NCI-H524 (cell line): ENCODE measurements around the gene PRKCE.
A peak's percentile ranks its signal among the peaks of the same experiment; 100 is the strongest.
"Not testable (repeated sequence)": the region's sequence is repeated elsewhere in the genome, so short reads cannot be mapped to it uniquely, and the experiment has no call there.

Experiments used
- DNase-seq, 2 experiments: peaks; one replicate each; lab custom pipeline; 2025; lab: John Stamatoyannopoulos, UW

The PRKCE gene

DNA sequence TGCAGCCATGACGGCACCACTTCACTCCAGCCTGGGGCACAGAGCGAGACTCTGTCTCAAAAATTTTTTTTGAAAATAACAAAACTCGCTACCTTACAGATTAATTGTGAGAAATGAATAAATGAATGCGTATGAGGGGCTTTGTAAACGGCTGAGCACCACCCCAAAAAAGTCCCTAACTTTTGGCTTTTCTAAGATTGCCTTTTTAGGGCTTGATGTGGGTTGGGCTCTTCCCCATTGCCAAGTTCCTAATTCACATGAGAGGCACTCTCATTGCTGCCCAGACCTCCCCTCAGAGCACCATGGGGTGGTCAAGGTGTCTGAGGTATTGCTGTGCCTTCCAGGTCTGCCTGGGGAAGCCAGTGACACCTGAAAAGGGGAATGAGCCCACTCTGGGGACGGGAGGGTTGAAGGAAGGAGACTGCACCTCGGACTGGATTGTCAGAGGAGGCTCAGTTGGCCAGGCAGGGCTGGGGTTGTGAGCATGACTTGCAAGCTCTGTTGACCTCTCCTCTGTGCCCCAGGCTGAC is 186.4 kb downstream of the PRKCE start:
- no peak for DNase-seq

DNA sequence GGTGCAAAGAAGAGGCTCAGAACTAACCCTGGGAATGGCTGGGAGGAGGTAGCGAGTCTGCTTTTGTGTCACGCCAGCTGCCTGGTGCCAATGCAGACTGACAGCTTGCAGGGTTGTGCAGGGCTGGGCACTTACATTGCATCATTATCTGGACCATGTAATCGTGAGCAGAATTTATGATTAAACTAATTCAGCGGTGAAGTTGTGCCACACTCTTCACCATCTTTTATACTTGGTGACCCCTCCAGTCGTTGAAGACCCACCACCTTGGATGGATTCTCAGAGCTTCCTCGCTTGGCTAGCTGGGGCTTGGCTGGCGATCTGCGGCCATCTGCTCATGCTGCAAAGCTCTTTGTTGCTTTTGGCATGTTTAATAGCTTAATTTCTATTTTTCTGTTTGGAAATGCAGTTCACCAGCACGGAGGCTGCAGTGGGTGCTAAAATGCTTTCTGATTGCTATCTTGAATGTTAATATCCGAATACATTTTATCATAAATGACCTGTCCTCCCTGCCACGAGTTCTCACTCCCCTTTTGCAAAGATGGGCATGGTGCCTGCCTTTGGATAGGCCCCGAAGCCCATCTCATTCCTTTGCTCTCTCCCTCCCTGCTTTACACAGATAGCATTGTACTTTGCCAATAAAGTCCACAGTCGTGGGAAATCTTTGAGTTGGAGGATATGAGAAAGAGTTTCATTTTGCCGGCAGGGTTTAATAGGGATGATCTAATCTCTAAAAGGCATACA is 188.2 kb downstream of the PRKCE start:
- peak; percentile 56 to 81 for DNase-seq

DNA sequence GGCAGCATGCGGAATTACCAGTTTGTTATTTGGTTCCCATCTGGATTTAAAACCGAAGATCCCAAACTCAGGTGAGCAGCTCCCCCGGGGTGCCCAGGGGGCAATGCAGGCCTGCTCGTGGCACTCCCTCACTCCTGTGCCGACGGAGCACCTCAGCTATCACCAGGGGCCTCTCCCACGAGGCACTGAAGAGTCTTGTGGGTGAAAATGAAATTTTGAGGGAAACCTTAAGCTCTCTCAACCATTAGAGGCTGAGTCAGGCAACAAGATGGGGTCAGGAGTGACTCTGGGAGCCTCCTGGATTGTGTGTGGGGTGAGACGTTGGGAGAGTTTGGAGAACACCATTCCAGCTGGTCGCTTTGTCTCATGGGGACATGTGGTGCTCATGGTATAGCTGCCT is 189.0 kb downstream of the PRKCE start:
- no peak for DNase-seq

DNA sequence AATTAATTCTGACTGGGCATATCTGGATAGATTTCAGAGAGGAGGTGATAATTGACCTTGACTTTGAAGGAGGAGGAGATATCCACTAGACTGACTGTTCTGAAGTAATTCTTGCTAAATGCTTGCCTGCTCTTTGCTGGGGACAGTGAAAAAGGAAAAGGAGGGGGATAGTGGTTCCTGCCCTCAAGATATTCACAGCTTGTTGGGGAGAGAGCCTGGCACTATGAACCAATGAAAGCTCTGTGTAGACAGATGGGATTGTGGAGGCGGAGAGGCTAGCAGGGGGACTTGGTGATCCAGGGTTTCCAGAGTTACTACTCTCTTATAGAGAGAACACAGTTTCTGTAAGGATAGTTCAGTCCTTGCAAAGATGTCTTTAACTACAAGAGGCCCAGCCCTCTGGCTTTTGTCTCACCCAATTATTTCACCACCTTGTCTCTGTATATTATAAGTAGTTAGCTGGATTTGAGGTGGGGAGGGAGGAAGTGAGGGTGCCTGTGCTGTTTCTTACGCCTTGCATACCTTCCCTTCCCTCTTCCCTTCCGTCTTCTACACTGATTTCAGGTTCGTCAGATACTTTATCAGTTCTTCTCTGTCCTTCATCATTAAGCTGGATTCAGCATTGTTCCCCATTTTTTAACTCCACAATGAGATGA is 190.4 kb downstream of the PRKCE start:
- peak in 1 of 2 experiments; percentile 52 for DNase-seq

DNA sequence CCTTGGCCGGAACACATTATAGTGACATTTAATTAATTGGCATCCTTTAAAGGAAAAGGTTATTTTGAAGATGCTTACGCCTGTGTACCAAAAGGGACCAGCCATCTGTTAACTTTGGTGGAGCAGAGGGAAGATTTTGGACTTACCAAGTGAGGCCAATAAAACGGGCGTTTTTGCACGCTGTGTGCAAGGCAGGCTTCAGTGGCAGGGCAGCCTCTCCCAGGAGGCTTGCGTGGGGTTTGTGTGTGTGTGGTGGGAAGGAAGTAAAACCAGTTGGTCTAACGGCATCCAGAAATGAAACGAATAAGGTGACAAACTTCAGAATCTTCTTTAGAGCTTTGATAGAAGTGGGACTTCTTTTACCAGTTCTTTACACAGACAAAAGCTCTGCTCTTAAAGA is 191.7 kb downstream of the PRKCE start:
- DNase-seq = peak; percentile 71 to 84

DNA sequence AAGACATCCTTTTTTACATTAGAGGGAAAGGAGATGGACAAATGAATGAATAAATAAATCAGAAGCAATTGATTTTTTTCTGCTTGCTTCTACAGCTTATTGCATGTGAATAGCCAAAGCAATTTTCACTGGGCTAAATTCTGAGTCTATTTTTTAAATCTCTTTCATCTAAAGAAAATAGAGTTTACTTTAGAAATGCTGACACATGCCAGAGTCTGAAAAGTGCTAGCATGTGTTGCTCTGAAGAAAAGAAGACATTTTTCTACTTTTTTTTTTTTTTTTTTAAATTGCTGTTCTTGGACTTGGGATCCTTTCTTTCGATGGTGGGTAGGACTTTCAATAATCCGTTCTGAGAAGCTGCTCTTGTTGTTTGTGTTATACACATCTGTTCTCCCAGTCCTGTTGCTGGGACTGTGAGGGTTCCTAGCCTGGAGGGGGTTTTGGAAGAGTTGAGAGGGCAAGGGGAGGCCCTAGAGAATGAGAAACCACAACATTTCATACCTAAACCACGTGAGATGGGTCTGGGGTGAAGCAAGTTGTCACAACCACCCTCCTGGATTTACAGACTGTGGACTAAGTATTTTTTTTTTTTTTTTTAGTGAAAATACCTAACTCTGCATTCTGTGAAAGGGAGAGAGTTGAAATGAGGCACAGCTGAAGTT is 193.5 kb downstream of the PRKCE start:
- peak; percentile 36 to 83 for DNase-seq

DNA sequence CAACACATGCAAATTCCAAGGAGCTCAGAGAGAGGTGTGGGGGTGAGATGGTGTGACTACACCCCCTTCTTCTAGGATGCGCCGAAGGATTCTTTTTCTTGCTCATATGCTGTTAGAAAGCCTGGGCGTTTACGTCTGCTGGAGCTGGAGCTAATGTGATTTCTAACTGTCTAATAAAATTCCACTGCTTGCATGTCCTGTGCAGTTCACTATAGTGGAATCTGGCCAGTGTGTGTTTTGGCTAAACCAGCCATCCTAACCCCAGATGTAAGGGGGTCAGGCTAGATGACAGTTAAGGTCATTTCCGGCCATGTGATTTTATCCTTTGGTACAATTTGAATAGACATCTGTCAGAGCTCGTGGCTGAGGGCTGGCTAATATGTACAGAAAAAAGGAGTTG is 194.1 kb downstream of the PRKCE start:
- DNase-seq = no peak

DNA sequence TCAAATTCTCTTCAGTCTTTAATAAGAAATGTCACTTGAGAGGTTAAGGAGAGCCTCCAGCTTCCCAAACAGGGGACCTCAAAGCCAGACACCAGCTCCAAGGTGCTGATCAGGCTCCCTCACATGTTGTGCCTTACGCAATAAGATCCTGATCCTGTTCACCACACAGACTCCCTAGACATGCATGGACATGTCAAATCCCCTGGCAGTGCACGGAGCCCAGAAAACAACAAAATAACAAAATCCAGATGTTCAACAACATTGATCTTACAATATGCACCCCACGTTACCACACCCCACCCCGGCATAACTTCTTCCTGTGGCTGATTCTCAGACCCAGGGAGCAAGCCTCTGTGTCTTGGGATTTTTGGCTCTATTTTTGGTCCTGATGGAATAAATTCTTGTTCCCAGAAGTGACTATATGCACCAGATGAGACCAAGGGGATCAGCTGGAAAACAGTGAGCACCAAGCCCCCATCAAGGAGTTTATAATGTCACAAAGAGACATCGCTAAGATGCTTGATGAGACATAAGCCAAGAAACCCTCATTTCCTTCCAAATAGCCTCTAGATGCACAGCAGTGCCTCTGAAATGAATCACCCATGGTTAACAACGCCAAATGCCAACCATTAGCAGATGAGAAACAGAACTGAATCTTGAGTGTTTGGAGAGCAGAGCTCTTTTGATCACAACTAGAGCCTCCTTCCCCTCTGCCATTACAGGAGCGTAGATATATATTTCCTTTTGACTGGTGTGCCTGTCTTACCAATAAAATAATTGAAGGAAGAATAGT is 198.2 kb downstream of the PRKCE start:
- DNase-seq = no peak

DNA sequence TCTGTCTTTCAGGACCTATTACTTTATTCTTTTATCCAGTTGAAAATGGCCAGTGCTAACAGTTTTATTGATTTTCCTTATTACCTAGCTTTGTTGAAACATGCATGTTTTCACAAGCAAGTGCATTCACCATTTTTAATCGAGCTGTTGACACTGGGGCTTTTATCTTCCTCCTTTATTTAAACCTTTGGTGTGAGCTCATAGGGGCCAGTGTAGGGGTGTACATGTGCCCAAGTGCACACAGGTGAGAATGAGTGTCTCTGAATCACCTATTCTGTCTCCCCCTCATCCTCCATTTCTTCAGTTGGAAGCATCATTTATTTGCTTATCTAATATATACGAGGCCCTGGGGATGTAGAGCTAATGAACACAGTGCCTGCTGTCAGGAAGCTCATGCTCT is 199.1 kb downstream of the PRKCE start:
- DNase-seq = no peak

DNA sequence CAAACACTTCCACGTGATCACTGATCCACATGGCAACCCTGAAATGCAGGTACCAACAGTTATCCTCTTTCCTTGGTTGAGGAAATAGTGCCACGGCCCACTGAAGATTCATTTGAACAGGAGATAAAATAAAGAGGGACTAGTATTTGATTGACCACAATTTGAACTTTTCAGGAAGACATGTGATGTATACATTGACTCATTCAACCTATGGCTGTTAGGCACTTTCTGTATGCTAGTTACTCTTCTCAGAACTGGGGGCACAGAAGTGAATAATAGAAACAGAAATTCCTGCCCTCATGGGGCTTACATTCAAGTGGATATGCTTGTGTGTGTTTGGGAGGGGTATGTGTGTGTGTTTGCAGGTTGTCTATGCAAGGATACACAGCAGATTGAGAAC is 199.6 kb downstream of the PRKCE start:
- DNase-seq = no peak

DNA sequence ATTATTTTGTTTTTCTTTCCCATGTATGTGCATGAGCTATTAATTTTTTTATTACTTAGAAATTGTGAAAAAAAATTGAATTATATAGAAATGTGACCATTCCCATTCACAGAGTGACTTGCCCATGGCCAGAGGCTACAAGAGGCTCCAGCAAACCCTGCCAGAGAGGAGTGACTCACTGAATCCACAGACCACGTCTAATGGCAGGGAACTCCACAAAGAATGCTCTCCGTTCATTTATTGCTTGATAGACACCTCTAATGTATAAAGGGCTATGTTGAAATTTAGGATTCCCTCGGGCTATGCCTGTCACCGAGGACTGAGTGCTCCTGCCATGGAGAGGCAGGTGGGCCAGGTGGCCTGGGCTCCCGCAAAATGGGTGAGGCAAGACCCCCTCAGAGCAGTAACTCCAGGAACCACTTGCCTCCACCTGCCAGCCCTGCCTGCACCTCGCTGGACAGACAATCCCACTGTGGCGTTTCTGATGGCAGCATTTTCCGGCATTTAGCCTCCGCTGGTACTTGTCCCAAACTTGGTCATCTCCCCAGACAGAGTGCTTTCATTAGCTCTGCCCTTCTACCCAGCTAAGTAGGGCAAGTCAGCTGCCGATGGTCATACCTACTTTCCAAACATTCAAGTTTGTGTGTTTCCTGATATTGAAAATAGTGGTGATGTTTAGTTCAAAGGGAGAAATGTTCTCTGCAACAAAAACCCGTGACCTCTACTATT is 200.3 kb downstream of the PRKCE start:
- no peak for DNase-seq

DNA sequence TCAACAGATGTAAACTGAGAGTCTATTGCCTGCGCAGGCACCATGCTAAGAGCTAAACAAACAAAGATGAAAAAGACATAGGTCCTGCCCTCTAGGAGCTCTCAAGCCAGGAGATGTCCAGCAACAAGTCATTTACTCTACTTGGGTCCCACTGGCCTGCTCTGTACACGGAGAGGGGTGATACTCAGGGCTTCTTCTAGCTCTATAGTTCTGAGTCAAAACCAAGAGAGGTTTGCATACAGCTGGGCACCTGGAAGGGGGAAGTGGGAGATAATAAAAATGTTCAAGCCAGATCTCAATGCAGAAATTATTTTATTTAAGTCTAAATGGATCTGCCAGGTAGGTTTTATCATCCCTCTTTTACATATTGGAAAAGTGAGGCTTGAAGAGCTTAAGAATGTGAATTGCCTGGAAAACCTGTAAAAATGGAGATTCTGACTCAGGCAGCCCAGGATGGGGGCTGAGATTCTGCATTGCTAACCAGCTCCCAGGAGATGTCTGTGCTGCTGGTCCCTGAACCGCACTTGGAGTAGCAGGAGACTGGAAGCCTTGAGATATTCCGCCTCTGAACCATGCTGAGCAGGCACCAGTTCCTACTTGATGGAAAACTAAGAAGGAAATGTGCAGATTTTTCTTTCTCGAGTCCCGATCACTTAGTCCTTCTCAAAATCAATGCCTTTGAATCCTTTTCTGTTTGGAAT is 201.1 kb downstream of the PRKCE start:
- DNase-seq = no peak

DNA sequence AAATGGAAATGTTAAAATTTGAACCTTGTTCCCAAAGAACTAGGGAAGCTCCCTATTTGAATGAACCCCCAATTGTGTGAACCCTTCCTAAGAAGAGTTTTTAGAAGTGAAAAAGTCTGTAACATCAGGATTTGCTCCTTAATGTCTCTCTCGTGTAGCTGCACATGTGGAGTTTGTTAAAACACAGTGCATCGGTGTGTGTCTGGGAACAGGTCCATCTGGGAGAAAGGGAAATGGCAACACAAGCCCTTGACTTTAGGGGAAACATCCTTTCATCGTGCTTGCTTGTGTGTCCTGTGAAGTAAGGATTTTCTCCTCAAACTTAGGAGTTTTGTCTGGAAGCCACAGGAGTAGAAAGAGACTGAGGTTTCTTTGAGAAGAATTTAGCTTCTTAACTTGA is 203.9 kb downstream of the PRKCE start:
- DNase-seq = no peak

DNA sequence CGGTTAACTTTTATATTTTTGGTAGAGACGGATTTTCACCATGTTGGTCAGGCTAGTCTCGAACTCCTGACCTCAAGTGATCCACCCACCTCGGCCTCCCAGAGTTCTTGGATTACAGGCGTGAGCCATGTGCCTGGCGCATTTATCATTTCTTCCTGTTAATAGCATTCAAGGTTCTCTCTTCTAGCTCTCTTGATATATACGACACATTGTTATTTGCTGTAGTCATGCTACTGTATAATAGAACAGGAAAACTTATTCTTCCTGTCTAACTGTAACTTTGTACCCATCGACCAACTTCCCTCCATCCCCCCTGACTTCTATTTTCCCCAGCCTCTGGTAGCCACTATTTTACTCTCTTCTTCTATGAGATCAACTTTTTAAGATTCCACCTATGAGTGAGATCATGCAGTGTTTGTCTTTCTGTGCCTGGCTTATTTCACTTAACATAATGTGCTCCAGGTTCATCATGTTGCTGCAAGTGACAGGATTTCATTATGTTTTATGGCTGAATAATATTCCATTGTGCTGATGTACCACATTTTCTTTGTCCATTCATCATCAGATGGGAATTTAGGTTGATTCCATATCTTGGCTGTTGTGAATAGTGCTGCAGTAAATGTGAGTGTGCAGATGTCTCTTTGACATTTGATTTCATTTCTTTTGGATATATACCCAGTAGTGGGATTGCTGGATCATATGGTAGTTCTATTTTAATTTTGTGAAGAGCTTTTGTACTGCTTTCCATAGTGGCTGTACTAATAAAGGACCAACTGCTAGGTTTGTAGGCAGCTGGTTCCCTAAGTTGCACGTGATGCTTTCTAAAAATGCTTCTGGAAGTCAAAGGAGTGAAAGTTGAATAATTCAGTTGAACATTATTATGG is 205.2 kb downstream of the PRKCE start:
- no peak for DNase-seq

DNA sequence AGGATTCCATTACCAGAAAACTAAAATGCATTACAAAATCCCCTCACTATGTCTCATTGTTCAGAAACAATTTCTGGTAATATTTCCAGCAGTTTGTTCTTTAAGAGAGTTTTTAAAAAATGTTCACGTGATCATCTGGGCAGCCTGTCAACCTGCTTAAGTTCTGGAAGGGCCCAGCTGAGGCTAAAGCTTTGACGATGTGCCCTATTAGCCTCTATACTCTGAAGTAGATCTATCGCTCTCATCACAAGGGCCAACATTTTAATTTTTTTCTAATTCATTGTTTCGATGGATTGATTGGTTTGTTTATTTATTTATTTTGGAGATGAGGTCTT is 205.8 kb downstream of the PRKCE start:
- no peak for DNase-seq

DNA sequence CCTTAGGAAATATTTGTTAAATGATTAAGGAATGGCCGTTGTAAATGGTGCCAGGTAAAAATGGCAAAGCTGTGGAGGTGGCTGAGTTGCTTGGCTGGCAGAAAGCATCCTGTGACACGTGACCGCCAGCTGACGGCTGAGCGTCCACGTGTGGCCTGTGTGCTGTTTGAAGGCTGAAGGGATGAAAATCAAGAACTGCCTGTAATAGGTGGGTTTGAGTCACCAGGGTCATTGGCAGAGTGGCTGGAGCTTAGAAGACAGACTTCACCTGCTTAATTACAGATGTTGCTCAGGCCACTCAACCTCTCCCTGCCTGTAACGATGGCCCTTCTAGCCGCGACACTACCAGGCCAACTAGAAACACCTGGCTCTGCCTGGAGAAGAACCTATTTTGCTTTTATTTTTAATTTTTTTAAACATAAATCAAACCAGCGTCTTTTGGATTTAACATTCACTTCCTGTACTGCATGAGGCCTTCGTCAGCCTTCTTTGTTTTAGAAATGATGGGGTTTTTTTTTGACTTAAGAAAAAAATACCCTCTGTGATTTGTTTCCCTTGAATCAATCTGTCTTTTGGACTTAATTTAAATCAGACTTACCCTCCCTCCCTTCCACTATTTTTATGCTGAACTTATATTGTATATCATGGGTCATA is 206.5 kb downstream of the PRKCE start:
- DNase-seq = no peak

DNA sequence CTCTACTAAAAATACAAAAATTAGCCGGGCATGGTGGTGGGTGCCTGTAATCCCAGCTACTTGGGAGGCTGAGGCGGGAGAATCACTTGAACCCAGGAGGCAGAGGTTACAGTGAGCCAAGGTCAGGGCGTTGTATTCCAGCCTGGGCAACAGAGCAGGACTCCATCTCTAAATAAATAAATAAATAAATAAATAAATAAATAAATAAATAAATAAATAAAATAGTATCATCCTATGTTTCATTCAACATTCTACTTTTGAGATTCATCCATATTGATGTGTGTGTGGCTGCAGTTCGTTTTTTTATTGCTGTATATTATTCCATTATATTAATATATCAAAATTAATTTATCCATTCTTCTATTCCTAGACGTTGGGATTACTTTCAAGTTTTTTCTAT is 207.4 kb downstream of the PRKCE start:
- not testable (repeated sequence) for DNase-seq

DNA sequence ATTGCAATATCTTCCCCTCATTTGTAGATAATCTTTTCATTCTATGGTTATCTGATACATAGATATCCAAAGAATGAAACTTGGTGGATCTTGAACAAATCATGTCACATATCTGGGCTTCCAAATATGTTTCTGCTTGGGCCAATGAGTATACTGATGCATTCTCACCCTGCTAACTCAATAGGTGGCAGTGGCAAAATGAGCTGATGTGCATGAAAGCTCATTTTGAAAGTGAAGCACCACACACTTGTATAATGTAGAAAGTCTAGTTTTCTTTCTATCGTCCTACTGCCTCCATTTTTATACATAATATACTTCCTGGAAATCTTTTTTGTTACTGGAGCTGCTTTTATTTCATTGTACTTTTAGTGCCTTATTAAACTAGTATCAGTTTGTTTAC is 208.2 kb downstream of the PRKCE start:
- no peak for DNase-seq
